HEK293 (cell line): ENCODE results near the gene B4GALNT4.
"Not testable (repeated sequence)": the region's sequence is repeated elsewhere in the genome, so short reads cannot be mapped to it uniquely, and the experiment has no call there.

Source experiments
- KLF8 ChIP-seq: fragments of 450-650 bp; formaldehyde crosslinking; IDR thresholded peaks from 2 replicates; pipeline ENCODE4 v1.5.1; 2016; ENCODE audit warnings: missing biosample characterization, missing genetic modification characterization
- SP2 ChIP-seq: fragments of 450-650 bp; formaldehyde crosslinking; IDR thresholded peaks from 2 replicates; pipeline ENCODE4 v1.5.1; 2016; ENCODE audit warnings: missing biosample characterization, missing genetic modification characterization
- TCF7L2 ChIP-seq: IDR thresholded peaks from 2 replicates; pipeline ENCODE4 v1.6.1; 2011; ENCODE audit warnings: low read depth, mild to moderate bottlenecking, inconsistent platforms, low read length, moderate library complexity, borderline replicate concordance
- ZBTB48 ChIP-seq: fragments of 450-650 bp; formaldehyde crosslinking; IDR thresholded peaks from 2 replicates; pipeline ENCODE4 v1.5.1; 2016; ENCODE audit warnings: missing biosample characterization, missing genetic modification characterization
- ZNF48 ChIP-seq: fragments of 450-650 bp; formaldehyde crosslinking; IDR thresholded peaks from 2 replicates; pipeline ENCODE4 v1.5.1; 2016; ENCODE audit warnings: missing biosample characterization, missing genetic modification characterization
- ZSCAN30 ChIP-seq: fragments of 450-650 bp; IDR thresholded peaks from 2 replicates; pipeline ENCODE4 v1.5.1; 2018; ENCODE audit warnings: missing biosample characterization, mild to moderate bottlenecking, missing genetic modification characterization, moderate library complexity
- TF ChIP-seq, protein P1 (sequence below): fragments of 450-650 bp; formaldehyde crosslinking; IDR thresholded peaks from 2 replicates; pipeline ENCODE4 v1.5.1; 2016; ENCODE audit warnings: missing biosample characterization, missing genetic modification characterization, low read depth
- TF ChIP-seq, protein P2 (sequence below): fragments of 450-650 bp; formaldehyde crosslinking; IDR thresholded peaks from 2 replicates; pipeline ENCODE4 v1.5.1; 2016; ENCODE audit warnings: missing biosample characterization, missing genetic modification characterization
- TF ChIP-seq, protein P3 (sequence below): fragments of 450-650 bp; formaldehyde crosslinking; conservative IDR thresholded peaks from 2 replicates; pipeline ENCODE4 v1.5.1; 2016; ENCODE audit warnings: low read depth, missing biosample characterization, missing genetic modification characterization
- TF ChIP-seq, protein P4 (sequence below): fragments of 450-650 bp; IDR thresholded peaks from 2 replicates; pipeline ENCODE4 v1.5.1; 2018; ENCODE audit warnings: missing biosample characterization, missing genetic modification characterization

DNA sequence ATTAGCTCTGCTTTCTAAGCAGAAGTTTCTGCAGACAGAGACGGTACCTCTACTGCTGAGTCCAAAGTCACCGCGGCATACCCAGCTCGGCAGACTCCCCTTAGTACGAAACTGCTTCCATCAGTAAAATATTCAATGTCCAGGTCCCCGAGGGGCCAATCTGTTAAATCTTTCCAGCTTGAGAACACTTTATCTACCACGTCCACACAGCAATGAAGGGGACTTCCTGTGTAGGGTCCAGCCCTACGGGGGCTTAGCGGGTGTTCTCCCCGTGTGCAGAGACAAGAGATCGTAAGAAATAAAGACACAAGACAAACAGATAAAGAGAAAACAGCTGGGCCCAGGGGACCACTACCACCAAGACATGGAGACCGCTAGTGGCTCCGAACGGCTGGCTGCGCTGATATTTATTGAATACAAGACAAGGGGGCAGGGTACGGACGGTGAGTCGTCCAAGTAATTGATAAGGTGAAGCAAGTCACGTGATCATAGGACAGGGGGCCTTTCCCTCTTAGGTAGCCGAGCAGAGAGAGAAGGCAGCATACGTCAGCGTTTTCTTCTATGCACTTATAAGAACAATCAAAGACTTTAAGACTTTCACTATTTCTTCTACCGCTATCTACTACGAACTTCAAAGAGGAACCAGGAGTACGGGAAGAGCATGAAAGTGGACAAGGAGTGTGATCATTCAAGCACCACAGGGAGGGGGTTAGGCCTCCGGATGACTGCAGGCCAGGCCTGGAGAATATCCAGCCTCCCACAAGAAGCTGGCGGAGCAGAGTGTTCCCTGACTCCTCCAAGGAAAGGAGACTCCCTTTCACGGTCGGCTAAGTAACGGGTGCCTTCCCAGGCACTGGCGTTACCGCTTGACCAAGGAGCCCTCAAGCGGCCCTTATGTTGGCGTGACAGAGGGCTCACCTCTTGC lies 44.4 kb upstream of the B4GALNT4 start:
- TF ChIP-seq, protein P1, sequence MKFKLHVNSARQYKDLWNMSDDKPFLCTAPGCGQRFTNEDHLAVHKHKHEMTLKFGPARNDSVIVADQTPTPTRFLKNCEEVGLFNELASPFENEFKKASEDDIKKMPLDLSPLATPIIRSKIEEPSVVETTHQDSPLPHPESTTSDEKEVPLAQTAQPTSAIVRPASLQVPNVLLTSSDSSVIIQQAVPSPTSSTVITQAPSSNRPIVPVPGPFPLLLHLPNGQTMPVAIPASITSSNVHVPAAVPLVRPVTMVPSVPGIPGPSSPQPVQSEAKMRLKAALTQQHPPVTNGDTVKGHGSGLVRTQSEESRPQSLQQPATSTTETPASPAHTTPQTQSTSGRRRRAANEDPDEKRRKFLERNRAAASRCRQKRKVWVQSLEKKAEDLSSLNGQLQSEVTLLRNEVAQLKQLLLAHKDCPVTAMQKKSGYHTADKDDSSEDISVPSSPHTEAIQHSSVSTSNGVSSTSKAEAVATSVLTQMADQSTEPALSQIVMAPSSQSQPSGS (tag by site-specific recombination), result not testable (repeated sequence)
- not testable (repeated sequence) for TF ChIP-seq ZNF48; KLF8 (tag by site-specific recombination); TCF7L2; SP2 (tag by site-specific recombination); ZBTB48 (tag by site-specific recombination); ZSCAN30 (tag by site-specific recombination)
- TF ChIP-seq, protein P2, sequence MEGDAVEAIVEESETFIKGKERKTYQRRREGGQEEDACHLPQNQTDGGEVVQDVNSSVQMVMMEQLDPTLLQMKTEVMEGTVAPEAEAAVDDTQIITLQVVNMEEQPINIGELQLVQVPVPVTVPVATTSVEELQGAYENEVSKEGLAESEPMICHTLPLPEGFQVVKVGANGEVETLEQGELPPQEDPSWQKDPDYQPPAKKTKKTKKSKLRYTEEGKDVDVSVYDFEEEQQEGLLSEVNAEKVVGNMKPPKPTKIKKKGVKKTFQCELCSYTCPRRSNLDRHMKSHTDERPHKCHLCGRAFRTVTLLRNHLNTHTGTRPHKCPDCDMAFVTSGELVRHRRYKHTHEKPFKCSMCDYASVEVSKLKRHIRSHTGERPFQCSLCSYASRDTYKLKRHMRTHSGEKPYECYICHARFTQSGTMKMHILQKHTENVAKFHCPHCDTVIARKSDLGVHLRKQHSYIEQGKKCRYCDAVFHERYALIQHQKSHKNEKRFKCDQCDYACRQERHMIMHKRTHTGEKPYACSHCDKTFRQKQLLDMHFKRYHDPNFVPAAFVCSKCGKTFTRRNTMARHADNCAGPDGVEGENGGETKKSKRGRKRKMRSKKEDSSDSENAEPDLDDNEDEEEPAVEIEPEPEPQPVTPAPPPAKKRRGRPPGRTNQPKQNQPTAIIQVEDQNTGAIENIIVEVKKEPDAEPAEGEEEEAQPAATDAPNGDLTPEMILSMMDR, result not testable (repeated sequence)
- TF ChIP-seq, protein P3, sequence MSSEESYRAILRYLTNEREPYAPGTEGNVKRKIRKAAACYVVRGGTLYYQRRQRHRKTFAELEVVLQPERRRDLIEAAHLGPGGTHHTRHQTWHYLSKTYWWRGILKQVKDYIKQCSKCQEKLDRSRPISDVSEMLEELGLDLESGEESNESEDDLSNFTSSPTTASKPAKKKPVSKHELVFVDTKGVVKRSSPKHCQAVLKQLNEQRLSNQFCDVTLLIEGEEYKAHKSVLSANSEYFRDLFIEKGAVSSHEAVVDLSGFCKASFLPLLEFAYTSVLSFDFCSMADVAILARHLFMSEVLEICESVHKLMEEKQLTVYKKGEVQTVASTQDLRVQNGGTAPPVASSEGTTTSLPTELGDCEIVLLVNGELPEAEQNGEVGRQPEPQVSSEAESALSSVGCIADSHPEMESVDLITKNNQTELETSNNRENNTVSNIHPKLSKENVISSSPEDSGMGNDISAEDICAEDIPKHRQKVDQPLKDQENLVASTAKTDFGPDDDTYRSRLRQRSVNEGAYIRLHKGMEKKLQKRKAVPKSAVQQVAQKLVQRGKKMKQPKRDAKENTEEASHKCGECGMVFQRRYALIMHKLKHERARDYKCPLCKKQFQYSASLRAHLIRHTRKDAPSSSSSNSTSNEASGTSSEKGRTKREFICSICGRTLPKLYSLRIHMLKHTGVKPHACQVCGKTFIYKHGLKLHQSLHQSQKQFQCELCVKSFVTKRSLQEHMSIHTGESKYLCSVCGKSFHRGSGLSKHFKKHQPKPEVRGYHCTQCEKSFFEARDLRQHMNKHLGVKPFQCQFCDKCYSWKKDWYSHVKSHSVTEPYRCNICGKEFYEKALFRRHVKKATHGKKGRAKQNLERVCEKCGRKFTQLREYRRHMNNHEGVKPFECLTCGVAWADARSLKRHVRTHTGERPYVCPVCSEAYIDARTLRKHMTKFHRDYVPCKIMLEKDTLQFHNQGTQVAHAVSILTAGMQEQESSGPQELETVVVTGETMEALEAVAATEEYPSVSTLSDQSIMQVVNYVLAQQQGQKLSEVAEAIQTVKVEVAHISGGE (tag by site-specific recombination), result not testable (repeated sequence)
- TF ChIP-seq, protein P4, sequence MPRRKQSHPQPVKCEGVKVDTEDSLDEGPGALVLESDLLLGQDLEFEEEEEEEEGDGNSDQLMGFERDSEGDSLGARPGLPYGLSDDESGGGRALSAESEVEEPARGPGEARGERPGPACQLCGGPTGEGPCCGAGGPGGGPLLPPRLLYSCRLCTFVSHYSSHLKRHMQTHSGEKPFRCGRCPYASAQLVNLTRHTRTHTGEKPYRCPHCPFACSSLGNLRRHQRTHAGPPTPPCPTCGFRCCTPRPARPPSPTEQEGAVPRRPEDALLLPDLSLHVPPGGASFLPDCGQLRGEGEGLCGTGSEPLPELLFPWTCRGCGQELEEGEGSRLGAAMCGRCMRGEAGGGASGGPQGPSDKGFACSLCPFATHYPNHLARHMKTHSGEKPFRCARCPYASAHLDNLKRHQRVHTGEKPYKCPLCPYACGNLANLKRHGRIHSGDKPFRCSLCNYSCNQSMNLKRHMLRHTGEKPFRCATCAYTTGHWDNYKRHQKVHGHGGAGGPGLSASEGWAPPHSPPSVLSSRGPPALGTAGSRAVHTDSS (tag by site-specific recombination), result not testable (repeated sequence)
